Panc1 (cell line): ENCODE measurements around the gene RPL12. TPM values are rescaled to one million over a fixed set of nuclear protein-coding genes. Genes with fewer than 3 reads are reported as not detected.

Source experiments
- ATAC-seq: fragments of 200-7000 bp; cut with Tn5 transposase; 2 replicates; pipeline ENCODE4 v1.9.1; 2020; ENCODE audit warnings: mild to moderate bottlenecking, moderate library complexity
- BruUV-seq: library from RNA; stranded (reverse); fragments of 400-500 nt; replicated peaks from 2 replicates; lab custom pipeline; 2021; lab: Mats Ljungman, UMichigan
- CTCF ChIA-PET: fragments of 300-600 bp; sonication (Branson Sonifier 250); formaldehyde crosslinking; loops from one replicate; lab custom pipeline; 2022; ENCODE audit warnings: antibody characterized with exemption; lab: Charles Lee
- POLR2A ChIA-PET: fragments of 300-600 bp; sonication (Branson Sonifier 250); formaldehyde crosslinking; loops from one replicate; lab custom pipeline; 2022; ENCODE audit warnings: antibody characterized with exemption; lab: Charles Lee
- DNase-seq: peaks from one replicate; pipeline ENCODE4 v3.0.0-alpha.2; 2010; ENCODE audit warnings: low read depth, low spot score
- H3K27ac ChIP-seq: 2 replicates; pipeline ENCODE4 v1.5.1; 2011; ENCODE audit warnings: mild to moderate bottlenecking, low read length, inconsistent platforms
- H3K27me3 ChIP-seq: fragments of 200-500 bp; sonication (Bioruptor generic); 2 replicates; pipeline ENCODE4 v1.6.0; 2014; ENCODE audit warnings: low read length, inconsistent platforms; ENCODE audit not compliant: control insufficient read depth, insufficient read depth
- H3K36me3 ChIP-seq: fragments of 200-500 bp; sonication (Bioruptor generic); 2 replicates; pipeline ENCODE4 v1.5.1; 2014; ENCODE audit warnings: inconsistent platforms, mild to moderate bottlenecking, low read length, moderate library complexity; ENCODE audit not compliant: control insufficient read depth, insufficient read depth
- H3K4me1 ChIP-seq: 2 replicates; pipeline ENCODE4 v1.5.1; 2011; ENCODE audit warnings: inconsistent platforms, mild to moderate bottlenecking, low read length, moderate library complexity; ENCODE audit not compliant: control insufficient read depth, insufficient read depth
- H3K4me3 ChIP-seq, 2 experiments: 2 replicates each; pipeline ENCODE4 v1.5.1; 2011 to 2012; ENCODE audit warnings: low read depth in 2 of 2, low read length in 2 of 2, mild to moderate bottlenecking in 2 of 2, inconsistent platforms in 1 of 2, moderate library complexity in 1 of 2
- H3K9me3 ChIP-seq: fragments of 200-500 bp; sonication (Bioruptor generic); 2 replicates; pipeline ENCODE4 v1.5.1; 2014; ENCODE audit warnings: low read depth, mild to moderate bottlenecking, inconsistent platforms, low read length, moderate library complexity; ENCODE audit not compliant: control insufficient read depth, insufficient read depth
- POLR2AphosphoS5 ChIP-seq: IDR thresholded peaks from 2 replicates; pipeline ENCODE4 v1.6.1; 2012; ENCODE audit warnings: mild to moderate bottlenecking, low read depth, low read length, moderate library complexity
- SIN3A ChIP-seq: IDR thresholded peaks from 2 replicates; pipeline ENCODE4 v1.6.1; 2012; ENCODE audit warnings: low read depth, mild to moderate bottlenecking, low read length, moderate library complexity, borderline replicate concordance; ENCODE audit not compliant: insufficient read depth
- TCF7L2 ChIP-seq: IDR thresholded peaks from 2 replicates; pipeline ENCODE4 v1.6.1; 2011; ENCODE audit warnings: mild to moderate bottlenecking, low read depth, low read length, inconsistent platforms
- in situ Hi-C: cut with HindIII; loops from 2 replicates; pipeline ENCODE4 v1.10.0; 2016; ENCODE audit warnings: low sequenced_read_pairs, low pct_unique_long_range_greater_than_20kb
- intact Hi-C: fragments of 100-400 bp; cut with micrococcal nuclease; formaldehyde crosslinking; loops from one replicate; pipeline ENCODE4 v1.10.0; 2022; ENCODE audit not compliant: unreplicated experiment
- total RNA-seq: library from RNA; stranded (reverse); gene quantifications from one replicate; pipeline ENCODE4 v1.2.1, GENCODE V29; 2021; ENCODE audit not compliant: unreplicated experiment
- TF ChIP-seq, protein P1 (sequence below): fragments of 450-650 bp; IDR thresholded peaks from 2 replicates; pipeline ENCODE4 v1.5.1; 2017; ENCODE audit warnings: mild to moderate bottlenecking
- TF ChIP-seq, protein P2 (sequence below), 2 experiments: IDR thresholded peaks; 2 replicates each; pipeline ENCODE4 v1.6.1; 2011 to 2012; ENCODE audit warnings: low read depth in 2 of 2, control low read depth in 1 of 2, low read length in 1 of 2, mild to moderate bottlenecking in 1 of 2, moderate library complexity in 1 of 2; ENCODE audit not compliant: insufficient read depth in 1 of 2

Gene RPL12
- total RNA-seq, 1 experiment from 2014 or later: 951 TPM

DNA sequence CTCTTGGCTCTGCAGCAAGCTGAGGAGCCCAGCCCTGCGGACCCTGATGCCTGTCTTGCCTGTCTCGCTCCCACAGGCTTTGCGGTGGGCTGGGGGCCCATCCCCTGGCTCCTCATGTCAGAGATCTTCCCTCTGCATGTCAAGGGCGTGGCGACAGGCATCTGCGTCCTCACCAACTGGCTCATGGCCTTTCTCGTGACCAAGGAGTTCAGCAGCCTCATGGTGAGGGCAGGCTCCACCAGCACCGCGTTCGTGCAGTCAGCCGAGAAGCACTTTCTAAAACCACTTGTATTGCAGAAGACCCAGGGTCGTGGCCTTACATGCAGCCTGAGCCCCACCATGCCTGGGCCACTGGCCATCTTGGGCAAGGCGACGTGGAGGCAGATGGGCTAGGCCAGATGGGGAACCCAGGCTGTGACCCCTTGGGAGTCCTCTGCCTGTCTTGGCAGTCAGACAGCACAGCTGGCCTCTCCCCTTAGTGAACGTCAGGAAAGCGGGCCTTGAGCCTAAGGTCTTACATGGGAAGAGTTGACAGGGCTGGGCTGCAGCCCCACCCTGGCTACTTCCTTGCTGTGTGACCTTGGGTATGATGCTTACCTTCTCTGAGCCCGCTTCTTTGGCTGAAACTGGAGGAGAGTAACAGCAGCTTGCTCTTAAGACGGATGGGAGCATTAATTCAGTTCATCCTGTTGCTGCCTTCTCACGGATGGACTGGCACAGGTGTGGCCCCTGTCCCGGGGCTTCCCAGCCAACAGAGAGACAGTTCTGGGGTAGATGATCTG is 45.7 kb downstream of the RPL12 start:
- Histone ChIP-seq H3K4me1 (peaks cover 15% of the 10 kb centered on the region), H3K36me3 (no peaks in the 10 kb centered on the region), H3K27me3 (no peaks in the 10 kb centered on the region), H3K27ac (no peak overlapping the region; the same call in 1 of the 2 replicates), H3K4me3 (no peak overlapping the region), H3K9me3 (no peaks in the 10 kb centered on the region)
- ATAC-seq (no peak), DNase-seq (no peak)
- in situ Hi-C loops (no loop called here), intact Hi-C loops (no loop called here)
- TF ChIP-seq POLR2AphosphoS5 (no peak), TCF7L2 (no peak), SIN3A (no peak)
- TF ChIP-seq, protein P1, sequence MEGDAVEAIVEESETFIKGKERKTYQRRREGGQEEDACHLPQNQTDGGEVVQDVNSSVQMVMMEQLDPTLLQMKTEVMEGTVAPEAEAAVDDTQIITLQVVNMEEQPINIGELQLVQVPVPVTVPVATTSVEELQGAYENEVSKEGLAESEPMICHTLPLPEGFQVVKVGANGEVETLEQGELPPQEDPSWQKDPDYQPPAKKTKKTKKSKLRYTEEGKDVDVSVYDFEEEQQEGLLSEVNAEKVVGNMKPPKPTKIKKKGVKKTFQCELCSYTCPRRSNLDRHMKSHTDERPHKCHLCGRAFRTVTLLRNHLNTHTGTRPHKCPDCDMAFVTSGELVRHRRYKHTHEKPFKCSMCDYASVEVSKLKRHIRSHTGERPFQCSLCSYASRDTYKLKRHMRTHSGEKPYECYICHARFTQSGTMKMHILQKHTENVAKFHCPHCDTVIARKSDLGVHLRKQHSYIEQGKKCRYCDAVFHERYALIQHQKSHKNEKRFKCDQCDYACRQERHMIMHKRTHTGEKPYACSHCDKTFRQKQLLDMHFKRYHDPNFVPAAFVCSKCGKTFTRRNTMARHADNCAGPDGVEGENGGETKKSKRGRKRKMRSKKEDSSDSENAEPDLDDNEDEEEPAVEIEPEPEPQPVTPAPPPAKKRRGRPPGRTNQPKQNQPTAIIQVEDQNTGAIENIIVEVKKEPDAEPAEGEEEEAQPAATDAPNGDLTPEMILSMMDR: no peak
- TF ChIP-seq, protein P2, sequence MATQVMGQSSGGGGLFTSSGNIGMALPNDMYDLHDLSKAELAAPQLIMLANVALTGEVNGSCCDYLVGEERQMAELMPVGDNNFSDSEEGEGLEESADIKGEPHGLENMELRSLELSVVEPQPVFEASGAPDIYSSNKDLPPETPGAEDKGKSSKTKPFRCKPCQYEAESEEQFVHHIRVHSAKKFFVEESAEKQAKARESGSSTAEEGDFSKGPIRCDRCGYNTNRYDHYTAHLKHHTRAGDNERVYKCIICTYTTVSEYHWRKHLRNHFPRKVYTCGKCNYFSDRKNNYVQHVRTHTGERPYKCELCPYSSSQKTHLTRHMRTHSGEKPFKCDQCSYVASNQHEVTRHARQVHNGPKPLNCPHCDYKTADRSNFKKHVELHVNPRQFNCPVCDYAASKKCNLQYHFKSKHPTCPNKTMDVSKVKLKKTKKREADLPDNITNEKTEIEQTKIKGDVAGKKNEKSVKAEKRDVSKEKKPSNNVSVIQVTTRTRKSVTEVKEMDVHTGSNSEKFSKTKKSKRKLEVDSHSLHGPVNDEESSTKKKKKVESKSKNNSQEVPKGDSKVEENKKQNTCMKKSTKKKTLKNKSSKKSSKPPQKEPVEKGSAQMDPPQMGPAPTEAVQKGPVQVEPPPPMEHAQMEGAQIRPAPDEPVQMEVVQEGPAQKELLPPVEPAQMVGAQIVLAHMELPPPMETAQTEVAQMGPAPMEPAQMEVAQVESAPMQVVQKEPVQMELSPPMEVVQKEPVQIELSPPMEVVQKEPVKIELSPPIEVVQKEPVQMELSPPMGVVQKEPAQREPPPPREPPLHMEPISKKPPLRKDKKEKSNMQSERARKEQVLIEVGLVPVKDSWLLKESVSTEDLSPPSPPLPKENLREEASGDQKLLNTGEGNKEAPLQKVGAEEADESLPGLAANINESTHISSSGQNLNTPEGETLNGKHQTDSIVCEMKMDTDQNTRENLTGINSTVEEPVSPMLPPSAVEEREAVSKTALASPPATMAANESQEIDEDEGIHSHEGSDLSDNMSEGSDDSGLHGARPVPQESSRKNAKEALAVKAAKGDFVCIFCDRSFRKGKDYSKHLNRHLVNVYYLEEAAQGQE (IDR thresholded peaks at IDR 0.05; ENCODE audit: insufficient read depth in 1 of 2, low read depth in 2 of 2, low read length in 1 of 2): no peak
- BruUV-seq: no TSS peak
- CTCF ChIA-PET: no interaction called here
- POLR2A ChIA-PET: no interaction called here

DNA sequence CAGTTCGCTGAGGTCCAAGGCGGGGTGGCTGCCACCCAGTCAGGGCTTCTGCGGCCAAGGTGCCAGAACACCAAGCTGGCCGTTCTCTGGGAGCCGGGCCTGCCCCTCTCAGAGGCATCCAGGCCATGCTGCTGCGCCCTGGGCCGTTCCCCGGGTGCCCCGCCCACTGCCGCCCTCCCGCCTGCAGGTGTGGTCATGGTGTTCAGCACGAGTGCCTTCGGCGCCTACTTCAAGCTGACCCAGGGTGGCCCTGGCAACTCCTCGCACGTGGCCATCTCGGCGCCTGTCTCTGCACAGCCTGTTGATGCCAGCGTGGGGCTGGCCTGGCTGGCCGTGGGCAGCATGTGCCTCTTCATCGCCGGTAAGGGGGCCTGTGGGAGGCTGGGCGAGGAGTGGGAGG is 46.6 kb downstream of the RPL12 start:
- ChIA-PET CTCF (no interaction called here), POLR2A (interaction anchor here (0.6 kb wide), 1 partner anchor 389 kb away, joined by 6 read pairs; no protein-coding TSS in a partner anchor)
- peaks cover 15% of the 10 kb centered on the region for H3K4me1 ChIP-seq
- BruUV-seq: no TSS peak
- TF ChIP-seq TCF7L2: no peak
- TF ChIP-seq, protein P1: no peak
- TF ChIP-seq POLR2AphosphoS5: no peak
- TF ChIP-seq, protein P2 (IDR thresholded peaks at IDR 0.05; ENCODE audit: insufficient read depth in 1 of 2, low read depth in 2 of 2, low read length in 1 of 2): no peak
- no peaks in the 10 kb centered on the region for H3K36me3 ChIP-seq
- intact Hi-C loops: no loop called here
- in situ Hi-C loops: no loop called here
- no peak for DNase-seq
- no peak for ATAC-seq
- no peaks in the 10 kb centered on the region for H3K9me3 ChIP-seq
- no peak overlapping the region for H3K27ac ChIP-seq
- H3K4me3 ChIP-seq: no peak overlapping the region
- H3K27me3 ChIP-seq: no peaks in the 10 kb centered on the region
